Measurements from ENCODE around the gene MRPS33.

DNA sequence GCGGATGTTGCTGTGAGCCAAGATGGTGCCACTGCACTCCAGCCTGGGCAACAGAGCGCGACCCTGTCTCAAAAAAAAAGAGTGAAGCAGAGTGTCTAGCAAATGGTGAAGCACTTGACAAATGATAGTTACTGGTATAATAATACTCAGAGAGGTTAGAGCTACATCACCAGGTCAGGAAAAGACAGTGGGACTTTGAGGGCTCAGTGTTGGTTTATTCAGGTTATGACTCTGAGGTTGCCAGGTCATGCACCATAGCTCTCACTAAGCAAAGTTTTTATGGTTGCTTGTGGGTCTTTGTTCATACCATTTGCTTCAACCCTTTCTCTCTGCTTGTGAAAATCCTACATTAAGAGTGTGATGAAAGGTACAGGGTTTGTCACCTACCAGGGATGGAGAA is 13.6 kb downstream of the MRPS33 start:
- TF ChIP-seq CTCF (IDR thresholded peaks at IDR 0.05 in 4 of 5, conservative IDR thresholded peaks at IDR 0.05 in 1 of 5) (no peak), POLR2A (IDR thresholded peaks at IDR 0.05) (no peak)
